Vagina (tissue), 2 donors: ENCODE data around the gene SLC6A13.

Experiments
- CTCF ChIP-seq, 3 experiments: fragments of 450-650 bp in 2 of 3; fragments of 200-600 bp in 1 of 3; sonication (generic) in 1 of 3; IDR thresholded peaks; one replicate each; pipeline ENCODE4 v1.5.1; 2017 to 2019; ENCODE audit warnings: antibody characterized with exemption in 3 of 3, mild to moderate bottlenecking in 2 of 3, moderate library complexity in 2 of 3
- POLR2A ChIP-seq, 2 donors: fragments of 450-650 bp; IDR thresholded peaks; one replicate each; pipeline ENCODE4 v1.6.1; 2017; ENCODE audit warnings: antibody characterized with exemption in 2 of 2, mild to moderate bottlenecking in 2 of 2, moderate library complexity in 2 of 2

GRCh38 chr12:247271-247670, 15.4 kb downstream of the SLC6A13 start:
- no peak for TF ChIP-seq CTCF (IDR thresholded peaks at IDR 0.05)
- TF ChIP-seq POLR2A (IDR thresholded peaks at IDR 0.05), result no peak
